Urinary bladder (tissue), 4 donors: ENCODE measurements around the gene GRIA1. TPM values are rescaled to one million over a fixed set of nuclear protein-coding genes. Genes with fewer than 3 reads are reported as not detected.
"Not testable (repeated sequence)": the region's sequence is repeated elsewhere in the genome, so short reads cannot be mapped to it uniquely, and the experiment has no call there.

Experiments
- DNase-seq: peaks from one replicate; pipeline ENCODE4 v3.0.0-alpha.2; 2015; ENCODE audit errors: extremely low spot score
- H3K27ac ChIP-seq: one replicate; pipeline ENCODE4 v1.5.1; 2013; ENCODE audit warnings: low read depth, mild to moderate bottlenecking, moderate library complexity
- H3K36me3 ChIP-seq: one replicate; pipeline ENCODE4 v1.6.1; 2013; ENCODE audit warnings: mild to moderate bottlenecking, moderate library complexity; ENCODE audit not compliant: insufficient read depth
- H3K4me1 ChIP-seq: one replicate; pipeline ENCODE4 v1.6.1; 2013; ENCODE audit warnings: mild to moderate bottlenecking, moderate library complexity; ENCODE audit not compliant: insufficient read depth
- H3K4me3 ChIP-seq: one replicate; pipeline ENCODE4 v1.5.1; 2013; ENCODE audit warnings: low read depth, low read length
- WGBS: extraction: QIAGEN DNeasy Blood & Tissue Kit; methylation state at CpG from one replicate; pipeline ENCODE4 v1.1.7; 2013; 5-methylcytosine and 5-hydroxymethylcytosine counted together
- polyA plus RNA-seq: library from polyadenylated mRNA; stranded (reverse); fragments of 200-250 nt; gene quantifications from one replicate; pipeline ENCODE4 v1.2.3, GENCODE V29; 2013
- small RNA-seq: library from RNA; depleted of rRNA; stranded (forward); fragments of <200 nt; gene quantifications from one replicate; pipeline ENCODE3, GENCODE V24; 2014
- total RNA-seq: library from RNA; depleted of rRNA; stranded (reverse); fragments of >200 nt; gene quantifications from one replicate; pipeline ENCODE4 v1.2.3, GENCODE V29; 2014
- donor health status: healthy with polysubstance abuse.
- donor health status: healthy.

The GRIA1 gene
- total and polyA plus RNA-seq, 2 donors, result 0.27 to 3.0 TPM

- H3K36me3 ChIP-seq, result no peaks in the 10 kb centered on the region
- H3K4me1 ChIP-seq, result no peaks in the 10 kb centered on the region
- no peak overlapping the region for H3K4me3 ChIP-seq
- WGBS, result 58% methylated on average over 8 of the region's 8 CpGs
- DNase-seq, result no peak
- H3K27ac ChIP-seq, result no peak overlapping the region
These were observed 339.1 kb downstream of the GRIA1 start for GRCh38 chr5:153829510-153830065.

GRCh38 chr5:153831973-153832372, 341.5 kb downstream of the GRIA1 start:
- no peaks in the 10 kb centered on the region for H3K4me1 ChIP-seq
- no peak for DNase-seq
- WGBS, result 41% methylated on average over 2 of the region's 2 CpGs

DNA sequence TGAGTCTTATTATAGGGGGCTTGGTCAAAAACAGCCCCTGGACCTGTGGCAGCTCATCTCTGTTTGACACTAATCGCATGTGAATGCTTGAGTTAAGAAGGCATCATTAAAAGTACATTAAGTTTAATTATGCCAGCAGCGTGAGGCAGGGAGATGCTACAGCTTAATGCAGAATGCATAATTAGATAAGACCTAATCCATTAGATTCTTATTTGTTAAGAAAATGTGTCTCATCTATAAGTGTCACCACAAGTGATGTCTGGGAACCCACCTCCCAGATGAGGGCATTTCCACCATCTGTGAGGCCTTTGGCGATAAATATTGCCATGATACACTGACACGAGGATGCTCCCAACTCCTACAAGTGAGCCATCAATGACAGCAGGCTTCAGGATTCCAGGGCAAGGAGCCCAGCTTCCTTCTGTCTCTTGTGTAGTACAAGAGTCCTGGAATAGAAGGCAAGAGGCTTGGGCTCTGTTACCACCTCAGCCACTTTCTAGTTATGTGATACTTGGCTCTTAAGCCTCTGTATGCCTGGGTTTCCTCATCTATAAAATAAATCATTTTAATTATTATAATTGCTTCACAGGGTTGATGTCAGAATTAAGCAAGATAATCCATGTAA, 345.5 kb downstream of the GRIA1 start:
- Histone ChIP-seq H3K4me3 (no peak overlapping the region), H3K36me3 (no peaks in the 10 kb centered on the region), H3K4me1 (no peaks in the 10 kb centered on the region), H3K27ac (no peak overlapping the region)
- no peak for DNase-seq
- 73% methylated on average over 4 of the region's 4 CpGs for WGBS

More at GRCh38 chr5:153831973-153832372, 341.5 kb downstream of the GRIA1 start:
- H3K4me3 ChIP-seq, result no peak overlapping the region
- H3K27ac ChIP-seq, result no peak overlapping the region
- H3K36me3 ChIP-seq, result no peaks in the 10 kb centered on the region

DNA sequence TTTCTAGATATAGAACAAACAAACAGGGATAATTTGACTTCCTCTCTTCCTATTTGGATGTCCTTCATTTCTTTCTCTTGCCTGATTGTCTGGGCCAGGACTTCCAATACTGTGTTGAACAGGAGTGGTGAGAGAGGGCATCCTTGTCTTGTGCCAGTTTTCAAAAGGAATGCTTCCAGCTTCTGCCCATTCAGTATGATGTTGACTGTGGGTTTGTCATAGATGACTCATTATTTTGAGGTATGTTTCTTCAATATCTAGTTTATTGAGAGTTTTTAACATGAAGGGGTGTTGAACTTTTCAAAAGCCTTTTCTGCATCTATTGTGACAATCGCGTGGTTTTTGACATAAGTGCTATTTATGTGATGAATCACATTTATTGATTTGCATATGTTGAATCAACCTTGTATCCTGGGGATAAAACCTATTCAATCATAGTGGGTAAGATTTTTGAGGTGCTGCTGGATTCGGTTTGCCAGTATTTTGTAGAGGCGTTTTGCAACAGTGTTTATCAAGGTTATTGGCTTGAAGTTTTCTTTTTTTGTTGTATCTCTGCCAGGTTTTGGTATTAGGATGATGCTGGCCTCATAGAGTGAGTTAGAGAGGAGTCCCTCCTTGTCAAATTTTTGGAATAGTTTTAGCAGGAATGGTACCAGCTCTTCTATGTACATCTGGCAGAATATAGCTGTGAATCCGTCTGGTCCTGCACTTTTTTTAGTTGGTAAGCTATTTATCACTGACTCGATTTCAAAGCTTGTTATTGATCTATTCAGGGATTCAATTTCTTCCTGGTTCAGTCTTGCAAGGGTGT, 359.0 kb downstream of the GRIA1 start:
- H3K4me3 ChIP-seq, H3K36me3 ChIP-seq, H3K4me1 ChIP-seq, H3K27ac ChIP-seq, DNase-seq: not testable (repeated sequence)
- 79% methylated on average over 6 of the region's 6 CpGs for WGBS

GRCh38 chr5:153860195-153860886, 369.9 kb downstream of the GRIA1 start:
- no peaks in the 10 kb centered on the region for H3K36me3 ChIP-seq

DNA sequence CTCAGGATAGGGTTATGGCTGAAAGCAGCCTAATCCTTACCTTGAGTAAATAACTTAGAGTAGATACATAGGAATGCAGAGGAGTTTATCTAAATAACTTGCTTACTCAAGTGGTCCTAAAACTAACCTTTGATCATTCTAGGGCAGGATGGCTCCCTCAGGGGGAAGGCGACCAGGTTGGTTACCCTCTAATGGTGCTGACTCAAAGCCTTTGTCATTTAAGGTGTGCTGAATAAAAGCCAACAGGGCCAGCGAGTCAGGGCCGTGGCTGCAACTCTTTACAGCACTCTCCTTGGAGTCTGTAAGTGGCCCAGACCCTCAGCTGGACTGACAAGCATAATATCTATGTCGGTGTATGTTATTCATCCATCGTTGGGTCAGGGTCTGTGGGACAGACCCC, 372.4 kb downstream of the GRIA1 start:
- not testable (repeated sequence) for H3K4me1 ChIP-seq, H3K4me3 ChIP-seq, H3K27ac ChIP-seq, H3K36me3 ChIP-seq, DNase-seq
- WGBS, result 73% methylated on average over 5 of the region's 5 CpGs

More at GRCh38 chr5:153860195-153860886, 369.9 kb downstream of the GRIA1 start:
- H3K27ac ChIP-seq, result no peak overlapping the region
- H3K4me3 ChIP-seq, result no peak overlapping the region
- WGBS, result 66% methylated on average over 4 of the region's 4 CpGs
- no peak for DNase-seq
- H3K4me1 ChIP-seq, result no peaks in the 10 kb centered on the region

Small RNAs within 50 kb of the gene (small RNA-seq; reads per million reads assigned to genes)
- gene RN7SL177P, result not detected
